GM12801 (cell line): ENCODE measurements around the gene TMEM98.

Source experiments
- TF ChIP-seq, protein P1 (sequence below): IDR thresholded peaks from one replicate; pipeline ENCODE4 v1.5.1; 2011; ENCODE audit warnings: control low read depth; ENCODE audit not compliant: insufficient read length; ENCODE audit errors: extremely low read depth

Gene TMEM98

DNA sequence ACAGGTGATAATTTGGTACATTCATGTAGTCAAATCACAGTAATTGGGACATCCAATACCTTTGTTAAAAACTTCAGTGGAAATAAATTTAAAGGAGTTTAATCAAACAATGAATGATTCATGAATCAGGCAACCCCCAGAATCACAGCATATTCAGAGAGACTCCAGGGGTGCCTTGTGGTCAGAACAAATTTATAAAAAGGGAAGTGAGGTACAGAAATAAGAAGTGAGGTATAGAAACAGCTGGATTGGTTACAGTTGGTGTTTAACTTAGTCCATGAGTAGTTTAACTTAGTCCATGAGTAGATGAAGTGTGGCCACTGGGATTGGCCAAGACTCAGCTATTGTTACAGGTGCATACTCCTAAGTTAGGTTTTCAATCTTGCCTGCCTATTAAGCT, 25.1 kb downstream of the TMEM98 start:
- TF ChIP-seq, protein P1, sequence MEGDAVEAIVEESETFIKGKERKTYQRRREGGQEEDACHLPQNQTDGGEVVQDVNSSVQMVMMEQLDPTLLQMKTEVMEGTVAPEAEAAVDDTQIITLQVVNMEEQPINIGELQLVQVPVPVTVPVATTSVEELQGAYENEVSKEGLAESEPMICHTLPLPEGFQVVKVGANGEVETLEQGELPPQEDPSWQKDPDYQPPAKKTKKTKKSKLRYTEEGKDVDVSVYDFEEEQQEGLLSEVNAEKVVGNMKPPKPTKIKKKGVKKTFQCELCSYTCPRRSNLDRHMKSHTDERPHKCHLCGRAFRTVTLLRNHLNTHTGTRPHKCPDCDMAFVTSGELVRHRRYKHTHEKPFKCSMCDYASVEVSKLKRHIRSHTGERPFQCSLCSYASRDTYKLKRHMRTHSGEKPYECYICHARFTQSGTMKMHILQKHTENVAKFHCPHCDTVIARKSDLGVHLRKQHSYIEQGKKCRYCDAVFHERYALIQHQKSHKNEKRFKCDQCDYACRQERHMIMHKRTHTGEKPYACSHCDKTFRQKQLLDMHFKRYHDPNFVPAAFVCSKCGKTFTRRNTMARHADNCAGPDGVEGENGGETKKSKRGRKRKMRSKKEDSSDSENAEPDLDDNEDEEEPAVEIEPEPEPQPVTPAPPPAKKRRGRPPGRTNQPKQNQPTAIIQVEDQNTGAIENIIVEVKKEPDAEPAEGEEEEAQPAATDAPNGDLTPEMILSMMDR, result no peak

DNA sequence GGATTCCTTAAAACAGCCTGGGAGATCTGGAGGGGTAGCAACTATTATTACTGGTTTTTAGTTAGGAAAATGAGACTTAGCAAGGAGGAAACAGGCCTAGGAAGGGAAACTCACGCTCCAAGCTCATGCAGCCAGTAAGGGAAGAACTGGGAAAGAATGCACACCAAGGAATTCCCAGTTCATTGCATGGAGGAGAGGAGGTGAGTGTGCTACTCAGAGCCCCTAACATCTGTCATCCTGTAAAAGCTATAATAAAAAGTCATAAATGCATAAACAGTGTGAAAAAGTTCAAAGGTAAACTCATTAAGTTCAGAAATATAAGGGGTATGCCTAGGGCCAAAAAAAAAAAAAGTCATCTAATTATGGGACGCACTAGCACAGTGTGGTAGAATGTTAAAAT, 25.9 kb downstream of the TMEM98 start:
- TF ChIP-seq, protein P1, result no peak

DNA sequence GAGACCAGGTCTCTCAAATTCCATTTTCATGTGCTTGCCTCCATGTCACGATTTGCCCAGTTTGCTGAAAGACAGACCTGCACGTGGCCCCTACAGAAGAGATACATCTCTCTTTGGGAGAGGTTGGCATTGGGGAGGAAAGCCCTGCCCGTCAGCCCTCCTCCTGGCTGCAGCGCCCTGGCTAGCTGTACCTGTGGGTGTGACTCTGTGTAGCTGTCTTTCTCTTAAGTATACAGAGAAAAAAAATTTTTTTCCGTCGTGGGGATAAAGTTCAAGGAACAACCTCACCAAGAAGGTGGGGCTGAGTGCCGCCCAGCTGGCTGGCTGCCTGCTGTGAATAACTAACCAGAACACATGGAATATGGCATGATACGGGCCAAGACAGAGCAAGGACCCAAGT, 26.5 kb downstream of the TMEM98 start:
- TF ChIP-seq, protein P1, result no peak

DNA sequence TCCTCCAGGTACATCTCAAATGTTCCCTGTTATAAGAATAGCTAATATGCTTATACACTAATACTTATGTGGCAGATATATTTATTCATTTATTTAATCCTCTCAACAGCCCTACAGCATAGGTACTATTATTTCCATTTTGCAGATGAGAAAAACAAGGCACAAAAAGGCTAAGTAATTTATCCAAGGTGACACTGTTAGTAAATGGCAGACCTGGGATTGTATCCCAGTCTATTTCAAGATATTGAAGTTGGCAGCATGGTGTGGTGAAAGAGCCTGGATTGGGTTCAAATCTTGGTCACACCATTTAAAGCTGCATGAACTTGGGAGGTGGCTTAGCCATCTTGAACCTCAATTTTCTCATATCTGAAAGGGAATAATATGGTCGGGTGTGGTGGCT, 27.2 kb downstream of the TMEM98 start:
- TF ChIP-seq, protein P1, result no peak

DNA sequence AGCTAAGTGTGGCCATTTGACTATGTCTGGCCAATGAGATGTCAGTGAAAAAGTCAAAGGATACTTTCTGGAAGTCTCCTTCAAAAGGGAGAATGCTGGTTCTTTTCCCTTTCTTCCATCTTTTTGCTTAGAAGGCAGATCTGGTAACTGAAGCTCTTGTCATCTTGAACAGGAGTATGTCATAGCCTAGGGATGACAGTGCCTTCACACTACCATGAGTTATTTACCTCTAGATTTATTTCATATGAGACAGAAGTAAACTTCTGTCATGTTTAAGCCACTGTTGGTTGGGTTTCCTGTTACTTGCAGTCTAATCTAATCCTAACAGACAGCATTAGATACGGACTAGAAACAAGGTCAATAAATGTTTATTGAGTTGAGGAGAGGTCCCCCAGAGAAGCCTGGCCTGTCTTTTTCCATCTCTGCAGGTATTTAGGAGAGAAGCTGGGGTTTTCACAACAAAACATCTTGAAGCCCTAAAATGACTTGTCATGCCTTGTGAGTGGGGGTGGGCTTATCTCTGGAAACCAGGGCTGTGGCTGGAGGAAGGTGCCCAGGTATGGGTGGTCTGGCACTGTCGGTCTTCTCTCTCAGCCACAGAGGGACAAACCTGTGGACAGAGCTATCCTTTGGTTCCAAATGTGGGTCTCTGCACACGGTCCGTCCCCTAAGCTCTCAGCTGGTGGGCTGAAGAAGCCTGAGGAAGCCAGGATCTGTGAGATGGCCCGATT, 28.5 kb downstream of the TMEM98 start:
- TF ChIP-seq, protein P1, result no peak

DNA sequence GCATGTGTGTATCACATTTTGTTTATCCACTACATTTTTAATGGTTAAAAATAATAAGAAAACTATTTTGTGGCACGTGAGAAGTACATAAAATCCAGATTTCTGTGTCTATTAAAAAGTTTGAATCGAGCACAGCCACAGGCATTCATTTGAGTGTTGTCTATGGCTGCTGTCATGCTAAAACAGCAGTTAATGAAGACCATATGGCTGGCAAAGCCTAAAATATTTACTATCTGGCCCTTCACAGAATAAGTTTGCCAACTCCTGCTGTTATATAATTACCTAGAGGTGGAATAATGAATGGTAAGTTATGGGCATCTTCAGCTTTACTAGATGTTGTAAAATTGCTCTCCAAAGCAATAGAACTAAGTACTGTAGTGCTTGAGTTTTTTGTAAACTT, 30.5 kb downstream of the TMEM98 start:
- TF ChIP-seq, protein P1, result no peak

DNA sequence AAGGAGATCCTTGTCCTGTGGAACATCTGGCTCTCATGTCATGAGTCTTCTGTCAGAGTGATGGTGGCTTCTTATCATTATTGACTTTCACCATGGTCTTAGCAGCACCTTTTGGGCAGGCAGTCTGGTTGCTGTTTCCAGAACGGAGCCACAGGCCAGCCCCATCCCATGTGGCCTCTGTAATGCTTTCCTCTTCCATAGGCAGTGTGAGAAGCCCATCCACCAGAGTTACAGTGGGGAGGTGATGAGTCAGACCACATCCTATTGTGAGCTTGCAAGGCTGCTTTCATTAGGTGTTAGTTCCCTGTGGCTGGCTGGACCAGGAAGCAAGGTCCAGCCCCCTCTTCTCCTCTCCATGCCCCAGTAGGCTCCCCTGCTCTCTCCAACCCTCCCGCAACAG, 32.9 kb downstream of the TMEM98 start:
- TF ChIP-seq, protein P1, result no peak
